Esophagus muscularis mucosa (tissue), 4 donors: Measurements from ENCODE around the gene LIN28A.
A peak's percentile ranks its signal among the peaks of the same experiment; 100 is the strongest.

Experiments
- EP300 ChIP-seq: sonication (generic); formaldehyde crosslinking; IDR thresholded peaks from one replicate; pipeline ENCODE4 v1.6.1; 2017; ENCODE audit warnings: antibody characterized with exemption
- POLR2A ChIP-seq: fragments of 450-650 bp; IDR thresholded peaks from one replicate; pipeline ENCODE4 v1.6.1; 2017; ENCODE audit warnings: antibody characterized with exemption, moderate library complexity, mild to moderate bottlenecking, low read depth
- POLR2AphosphoS5 ChIP-seq, 2 donors: sonication (generic); formaldehyde crosslinking; IDR thresholded peaks; one replicate each; pipeline ENCODE4 v1.6.1; 2017; ENCODE audit warnings: antibody characterized with exemption in 2 of 2
- TF ChIP-seq, protein P1 (sequence below), 3 experiments: fragments of 200-600 bp in 2 of 3; fragments of 450-650 bp in 1 of 3; sonication (generic) in 2 of 3; IDR thresholded peaks; one replicate each; pipeline ENCODE4 v1.5.1; 2017 to 2019; ENCODE audit warnings: antibody characterized with exemption in 3 of 3, mild to moderate bottlenecking in 2 of 3, moderate library complexity in 1 of 3

DNA sequence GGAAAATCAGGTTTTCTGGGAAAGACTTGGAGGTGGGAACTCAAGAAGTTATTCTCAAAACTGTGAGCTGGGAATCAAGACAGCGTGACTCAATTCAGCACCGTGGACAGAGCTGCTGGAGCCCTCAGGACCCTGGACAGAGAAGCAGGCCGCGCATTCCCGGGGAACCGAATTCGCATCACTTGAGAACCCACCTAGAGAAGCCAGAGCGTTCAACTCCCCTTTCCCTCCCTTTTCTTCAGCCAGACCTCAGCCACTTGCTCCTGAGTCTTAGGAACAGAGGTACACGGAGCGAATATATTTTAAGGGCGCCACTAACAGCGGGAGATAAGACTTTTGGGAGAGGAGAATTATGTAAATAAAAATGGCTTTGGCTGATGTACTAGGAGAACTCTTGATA lies 2.0 kb upstream of the LIN28A start:
- TF ChIP-seq POLR2A (no peak), EP300 (no peak), POLR2AphosphoS5 (IDR thresholded peaks at IDR 0.05) (peak in 1 of 2 donors; percentile 52)
- TF ChIP-seq, protein P1, sequence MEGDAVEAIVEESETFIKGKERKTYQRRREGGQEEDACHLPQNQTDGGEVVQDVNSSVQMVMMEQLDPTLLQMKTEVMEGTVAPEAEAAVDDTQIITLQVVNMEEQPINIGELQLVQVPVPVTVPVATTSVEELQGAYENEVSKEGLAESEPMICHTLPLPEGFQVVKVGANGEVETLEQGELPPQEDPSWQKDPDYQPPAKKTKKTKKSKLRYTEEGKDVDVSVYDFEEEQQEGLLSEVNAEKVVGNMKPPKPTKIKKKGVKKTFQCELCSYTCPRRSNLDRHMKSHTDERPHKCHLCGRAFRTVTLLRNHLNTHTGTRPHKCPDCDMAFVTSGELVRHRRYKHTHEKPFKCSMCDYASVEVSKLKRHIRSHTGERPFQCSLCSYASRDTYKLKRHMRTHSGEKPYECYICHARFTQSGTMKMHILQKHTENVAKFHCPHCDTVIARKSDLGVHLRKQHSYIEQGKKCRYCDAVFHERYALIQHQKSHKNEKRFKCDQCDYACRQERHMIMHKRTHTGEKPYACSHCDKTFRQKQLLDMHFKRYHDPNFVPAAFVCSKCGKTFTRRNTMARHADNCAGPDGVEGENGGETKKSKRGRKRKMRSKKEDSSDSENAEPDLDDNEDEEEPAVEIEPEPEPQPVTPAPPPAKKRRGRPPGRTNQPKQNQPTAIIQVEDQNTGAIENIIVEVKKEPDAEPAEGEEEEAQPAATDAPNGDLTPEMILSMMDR (IDR thresholded peaks at IDR 0.05), result no peak
